Spinal cord (tissue), 10 donors: ENCODE results near the gene TRAM2. TPM values are rescaled to one million over a fixed set of nuclear protein-coding genes. Genes with fewer than 3 reads are reported as not detected.

ENCODE experiments used
- DNase-seq, 6 donors: peaks; one replicate each; pipeline versions ENCODE4 v3.0.0 to v3.0.0-alpha.2; 2013 to 2015; ENCODE audit warnings: low spot score in 6 of 6, low read depth in 4 of 6
- H3K27ac ChIP-seq: one replicate; pipeline ENCODE4 v1.5.1; 2013; ENCODE audit warnings: low read depth, low read length, control low read depth
- H3K27me3 ChIP-seq: one replicate; pipeline ENCODE4 v1.6.1; 2013; ENCODE audit warnings: low read length; ENCODE audit not compliant: control insufficient read depth, insufficient read depth
- H3K36me3 ChIP-seq: one replicate; pipeline ENCODE4 v1.6.1; 2013; ENCODE audit warnings: low read length; ENCODE audit not compliant: control insufficient read depth, insufficient read depth
- H3K4me1 ChIP-seq: one replicate; pipeline ENCODE4 v1.6.1; 2013; ENCODE audit warnings: low read length; ENCODE audit not compliant: control insufficient read depth, insufficient read depth
- H3K4me3 ChIP-seq: one replicate; pipeline ENCODE4 v1.5.1; 2013; ENCODE audit warnings: low read depth, low read length, control low read depth
- H3K9me3 ChIP-seq: one replicate; pipeline ENCODE4 v1.6.1; 2013; ENCODE audit warnings: low read length; ENCODE audit not compliant: control insufficient read depth, insufficient read depth
- WGBS: methylation state at CpG from one replicate; pipeline ENCODE4 v1.1.5; 2013; ENCODE audit warnings: missing lambda C conversion rate; ENCODE audit not compliant: insufficient coverage; 5-methylcytosine and 5-hydroxymethylcytosine counted together
- polyA plus RNA-seq, 2 donors: library from polyadenylated mRNA; unstranded; fragments of 120-200 nt; gene quantifications; one replicate each; pipeline ENCODE4 v1.2.1, GENCODE V29; 2013; ENCODE audit not compliant: insufficient read length in 2 of 2
- total RNA-seq, 2 donors: library from RNA; depleted of rRNA in 1 of 2; stranded (reverse); fragments of 120-200 nt in 1 of 2; fragments of >200 nt in 1 of 2; gene quantifications; one replicate each; pipeline versions ENCODE4 v1.2.3 to v1.2.4, GENCODE V29; 2013 to 2014
- donor health status: healthy.

TRAM2 gene
- total and polyA plus RNA-seq, 4 donors = 8.6 to 25.4 (median 10.1) TPM

DNA sequence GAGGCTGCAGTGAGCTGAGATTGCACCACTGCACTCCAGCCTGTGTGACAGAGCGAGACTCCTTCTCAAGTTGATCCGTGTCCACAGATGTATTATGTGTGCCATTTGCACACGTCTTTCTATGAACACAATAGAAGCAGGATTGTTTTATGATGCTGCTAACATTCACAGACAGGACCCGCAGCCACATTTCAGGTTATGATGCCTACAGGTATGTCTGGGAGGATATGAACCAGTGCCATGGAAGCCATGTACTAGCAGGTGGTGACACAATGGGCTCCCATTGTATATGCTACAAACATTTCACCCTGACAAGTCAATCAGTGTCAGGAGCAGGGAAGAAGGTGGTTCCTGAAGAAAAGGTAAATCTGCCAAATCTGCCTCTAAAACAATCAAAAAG lies 4.3 kb downstream of the TRAM2 start:
- Histone ChIP-seq H3K36me3 (no peaks in the 10 kb centered on the region), H3K9me3 (no peaks in the 10 kb centered on the region), H3K27ac (no peak overlapping the region), H3K4me3 (no peak overlapping the region), H3K4me1 (peaks cover 38% of the 10 kb centered on the region), H3K27me3 (no peaks in the 10 kb centered on the region)
- 100% methylated on average over 3 of the region's 4 CpGs for WGBS
- DNase-seq = no peak

DNA sequence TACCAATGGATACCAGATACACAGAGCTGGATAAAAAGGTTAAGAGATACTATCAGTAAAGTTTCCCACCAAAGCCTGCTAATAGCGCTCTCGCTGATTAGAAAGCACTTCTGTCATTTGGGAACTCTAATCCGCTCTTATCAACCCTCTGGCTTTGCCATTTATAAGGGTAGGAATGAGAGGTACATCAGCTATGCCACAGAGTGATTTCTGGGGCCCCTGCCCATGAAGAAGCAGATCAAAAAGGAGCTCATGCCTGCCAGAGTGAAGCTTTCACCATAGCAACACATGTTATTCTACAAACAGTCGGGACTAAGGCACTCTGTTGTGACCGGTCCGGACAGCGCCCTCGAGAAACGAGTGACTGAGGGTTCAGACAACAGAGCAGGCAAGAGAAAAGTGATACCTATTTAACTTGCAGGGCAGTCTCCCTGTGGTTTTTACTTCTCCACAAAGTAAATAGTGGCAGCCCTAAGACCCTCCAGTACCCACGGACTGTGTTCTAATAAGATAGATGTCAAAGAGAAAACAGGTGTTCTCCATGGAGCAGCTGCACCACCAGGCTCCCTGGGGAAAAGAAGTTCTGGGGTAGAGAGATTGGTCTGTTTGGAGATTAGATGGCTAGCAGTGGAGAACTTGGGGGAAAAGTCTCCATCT lies 5.6 kb downstream of the TRAM2 start:
- DNase-seq = peak in 2 of 6 donors; percentile 66 to 74
- Histone ChIP-seq H3K4me1 (peaks cover 33% of the 10 kb centered on the region), H3K4me3 (no peak overlapping the region), H3K36me3 (no peaks in the 10 kb centered on the region), H3K27ac (peak overlapping the region; percentile 29), H3K27me3 (no peaks in the 10 kb centered on the region), H3K9me3 (no peaks in the 10 kb centered on the region)
- 15% methylated on average over 6 of the region's 10 CpGs for WGBS

DNA sequence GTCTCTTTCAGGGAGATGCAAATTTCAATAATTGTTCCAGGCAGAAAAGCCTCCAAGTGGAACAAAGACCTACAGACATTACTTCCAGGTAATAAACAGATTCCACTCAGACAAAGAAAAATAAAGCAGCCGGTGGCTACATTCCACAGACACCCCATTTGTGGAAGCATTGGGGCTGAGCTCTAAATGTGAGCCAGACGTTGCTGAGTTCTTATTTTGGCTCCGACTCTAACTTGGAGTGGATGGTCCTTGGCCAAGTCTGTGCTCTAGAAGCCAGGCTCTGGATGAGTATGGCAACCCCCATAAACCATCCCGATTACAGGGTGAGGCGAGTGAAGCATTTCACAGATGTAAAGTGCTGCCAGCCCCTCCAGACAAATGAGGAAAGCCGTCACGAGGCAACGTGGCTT lies 6.6 kb downstream of the TRAM2 start:
- H3K4me3 ChIP-seq = no peak overlapping the region
- H3K27ac ChIP-seq = no peak overlapping the region
- H3K9me3 ChIP-seq = no peaks in the 10 kb centered on the region
- WGBS = 26% methylated on average over 6 of the region's 8 CpGs
- peaks cover 24% of the 10 kb centered on the region for H3K4me1 ChIP-seq
- no peaks in the 10 kb centered on the region for H3K27me3 ChIP-seq
- no peaks in the 10 kb centered on the region for H3K36me3 ChIP-seq
- DNase-seq = peak in 2 of 6 donors; percentile 76 to 85

DNA sequence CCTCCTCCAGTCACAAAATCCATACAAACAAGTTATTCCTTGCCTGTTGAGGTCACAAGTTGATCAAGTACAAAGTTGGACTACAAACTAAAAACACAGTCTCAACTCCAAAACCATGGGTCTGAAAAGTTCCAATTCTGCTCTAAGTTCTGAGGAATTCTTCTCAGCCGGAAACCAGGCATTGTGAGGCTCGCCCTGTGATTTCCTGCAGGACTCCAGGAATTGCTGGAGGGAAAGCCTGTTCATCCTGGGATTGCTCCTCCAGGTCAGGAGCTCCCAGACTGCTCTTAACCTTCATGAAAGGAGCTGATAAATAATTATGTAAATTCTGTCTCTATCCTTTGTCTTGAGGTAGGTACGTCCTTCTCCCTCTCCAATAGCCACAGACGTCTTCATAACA lies 8.5 kb downstream of the TRAM2 start:
- no peak for DNase-seq
- Histone ChIP-seq H3K9me3 (no peaks in the 10 kb centered on the region), H3K36me3 (no peaks in the 10 kb centered on the region), H3K4me3 (no peak overlapping the region), H3K4me1 (peaks cover 19% of the 10 kb centered on the region), H3K27ac (peak overlapping the region; percentile 42), H3K27me3 (no peaks in the 10 kb centered on the region)
- no CpG with 5 or more reads among the region's 4 CpGs for WGBS

DNA sequence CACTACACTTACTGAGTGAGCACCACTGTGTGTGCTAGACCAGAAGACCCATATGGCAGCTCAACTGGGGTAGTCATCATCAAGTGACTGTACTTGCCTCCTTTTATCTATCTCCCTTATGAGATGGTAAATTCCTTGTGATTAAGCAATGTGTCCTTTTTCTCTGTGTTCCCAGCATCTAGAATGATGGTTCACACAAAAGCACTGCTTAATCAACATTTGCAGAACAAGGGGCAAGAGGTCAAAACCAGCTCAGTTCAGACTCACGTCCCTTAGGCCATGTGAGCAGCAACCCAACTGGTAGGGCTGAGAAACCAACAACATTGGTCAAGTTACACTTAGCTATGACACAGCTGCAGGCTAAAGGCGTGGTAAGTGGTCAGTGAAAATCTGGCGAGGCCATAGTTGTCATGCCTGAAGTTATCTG lies 10.0 kb downstream of the TRAM2 start:
- Histone ChIP-seq H3K36me3 (no peaks in the 10 kb centered on the region), H3K27ac (no peak overlapping the region), H3K9me3 (no peaks in the 10 kb centered on the region), H3K4me3 (no peak overlapping the region), H3K27me3 (no peaks in the 10 kb centered on the region), H3K4me1 (peaks cover 16% of the 10 kb centered on the region)
- WGBS = 53% methylated on average over 2 of the region's 3 CpGs
- no peak for DNase-seq

DNA sequence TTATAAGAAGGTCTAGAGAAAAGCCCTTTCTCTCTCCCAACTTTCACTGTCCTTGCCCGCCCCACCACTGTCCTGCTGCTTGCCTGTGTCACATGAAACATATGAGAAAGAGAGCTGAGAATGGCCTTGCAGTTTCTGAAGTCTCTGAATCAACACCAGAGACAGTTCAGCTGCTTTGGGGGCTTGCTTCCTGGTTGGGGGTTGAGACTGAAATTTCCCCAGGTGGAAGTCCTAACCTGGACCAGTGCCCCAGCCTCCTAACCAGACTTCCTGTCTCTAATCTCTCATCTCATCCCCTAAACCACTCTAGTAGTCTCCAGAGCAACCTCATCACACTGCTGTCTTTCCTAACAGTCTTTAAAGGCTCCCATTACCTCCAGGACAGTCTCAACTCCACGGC lies 10.7 kb downstream of the TRAM2 start:
- Histone ChIP-seq H3K27ac (no peak overlapping the region), H3K4me3 (no peak overlapping the region), H3K27me3 (no peaks in the 10 kb centered on the region), H3K36me3 (no peaks in the 10 kb centered on the region), H3K9me3 (no peaks in the 10 kb centered on the region), H3K4me1 (peaks cover 12% of the 10 kb centered on the region)
- WGBS = 91% methylated on average over 1 of the region's 2 CpGs
- no peak for DNase-seq

DNA sequence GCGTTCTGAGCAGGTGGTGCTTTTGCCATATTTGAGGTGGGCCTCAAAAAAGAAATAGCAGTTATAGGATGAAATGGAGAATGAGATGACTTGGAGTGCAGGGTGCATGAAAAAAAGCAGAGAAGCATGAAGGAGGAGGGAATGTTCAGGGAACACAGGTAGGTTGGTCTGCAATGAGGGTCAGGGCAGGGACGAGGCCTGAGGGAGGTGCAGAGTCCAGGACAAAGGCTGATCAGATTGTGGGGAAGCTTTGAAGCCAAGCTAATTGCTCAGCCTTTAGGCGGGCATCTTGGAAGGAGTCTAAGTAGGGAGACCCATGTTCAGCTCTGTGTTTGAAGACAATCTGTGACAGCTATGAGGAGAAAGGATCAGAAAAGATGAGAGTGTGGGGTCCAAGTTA lies 12.0 kb downstream of the TRAM2 start:
- no peaks in the 10 kb centered on the region for H3K36me3 ChIP-seq
- H3K4me1 ChIP-seq = peaks cover 6% of the 10 kb centered on the region
- WGBS = 96% methylated on average over 3 of the region's 3 CpGs
- no peak for DNase-seq
- H3K9me3 ChIP-seq = no peaks in the 10 kb centered on the region
- H3K27me3 ChIP-seq = no peaks in the 10 kb centered on the region
- H3K27ac ChIP-seq = no peak overlapping the region
- H3K4me3 ChIP-seq = no peak overlapping the region

DNA sequence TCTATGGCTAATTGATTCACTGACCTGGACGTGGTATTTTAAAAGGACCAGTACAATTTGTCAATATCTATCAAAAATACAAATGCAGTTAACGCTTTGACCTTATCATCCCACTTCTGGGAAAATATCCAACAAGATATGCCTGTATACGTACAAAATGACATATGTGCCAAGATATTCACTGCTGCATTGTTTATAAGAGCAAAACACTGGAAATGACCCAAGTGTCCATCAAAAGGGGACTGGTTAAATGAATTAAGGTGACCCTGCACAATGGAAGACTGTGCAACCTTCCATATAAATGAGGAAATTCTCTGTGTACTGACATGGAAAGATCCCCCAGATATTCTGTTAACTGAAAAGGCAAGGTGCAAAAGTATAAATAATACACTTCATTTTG lies 13.9 kb downstream of the TRAM2 start:
- H3K27me3 ChIP-seq = no peaks in the 10 kb centered on the region
- H3K9me3 ChIP-seq = no peaks in the 10 kb centered on the region
- WGBS = 60% methylated on average over 1 of the region's 3 CpGs
- peaks cover 7% of the 10 kb centered on the region for H3K4me1 ChIP-seq
- H3K36me3 ChIP-seq = no peaks in the 10 kb centered on the region
- no peak for DNase-seq
- H3K27ac ChIP-seq = no peak overlapping the region
- no peak overlapping the region for H3K4me3 ChIP-seq

DNA sequence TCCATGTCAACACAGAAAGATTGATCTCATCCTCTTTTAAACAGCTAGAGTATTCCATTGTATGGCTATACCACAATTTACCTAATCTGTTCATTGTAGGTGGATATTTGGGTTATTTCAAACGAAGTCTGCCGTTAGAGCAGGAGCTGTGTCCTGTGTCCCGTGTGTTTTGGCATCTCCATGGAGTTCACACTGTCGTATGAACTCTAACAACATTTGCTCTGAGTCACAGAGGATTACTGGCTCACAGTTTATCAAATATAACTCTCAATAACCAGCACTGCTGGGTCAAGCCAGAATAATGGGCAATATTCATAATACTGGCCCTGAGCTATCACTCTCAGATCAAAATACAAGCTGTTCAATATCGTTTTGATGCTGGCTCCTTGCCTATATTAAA lies 16.4 kb downstream of the TRAM2 start:
- no peak for DNase-seq
- 49% methylated on average over 2 of the region's 5 CpGs for WGBS
- Histone ChIP-seq H3K4me1 (peaks cover 7% of the 10 kb centered on the region), H3K9me3 (no peaks in the 10 kb centered on the region), H3K36me3 (no peaks in the 10 kb centered on the region), H3K27me3 (no peaks in the 10 kb centered on the region), H3K4me3 (no peak overlapping the region), H3K27ac (no peak overlapping the region)

DNA sequence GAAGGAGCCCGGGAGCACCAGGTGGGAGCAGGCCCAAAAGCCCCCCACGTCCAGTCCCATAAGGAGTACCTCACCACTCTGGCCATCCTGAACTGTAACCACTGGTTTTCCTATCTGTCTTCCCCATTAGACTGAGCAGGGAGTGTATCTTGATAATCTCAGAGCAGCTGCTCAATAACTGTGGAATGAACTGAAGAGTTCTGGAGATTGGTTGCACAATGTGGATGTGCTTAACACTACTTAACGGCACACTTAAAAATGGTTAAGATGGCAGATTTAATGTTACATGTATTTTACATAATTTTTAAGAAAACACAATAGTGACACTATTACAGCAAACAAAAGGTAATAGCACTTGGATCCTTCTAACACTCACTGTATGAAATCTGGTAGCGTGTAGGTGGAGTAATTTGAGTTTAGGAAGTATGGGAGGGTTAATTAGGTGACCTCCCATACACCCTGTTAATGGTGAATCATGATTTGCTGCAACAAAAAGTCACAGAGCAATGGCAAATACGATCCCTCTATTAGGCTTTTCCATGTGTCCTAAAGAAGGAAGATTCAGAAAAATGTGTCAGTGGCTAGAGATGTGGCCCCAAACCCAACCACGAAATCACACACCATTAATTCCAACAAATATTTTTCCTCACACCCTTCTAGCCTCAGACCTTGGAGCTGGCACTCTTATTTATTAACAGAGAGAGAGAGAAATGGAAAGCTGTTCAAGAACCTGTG lies 18.4 kb downstream of the TRAM2 start:
- 65% methylated on average over 2 of the region's 6 CpGs for WGBS
- Histone ChIP-seq H3K36me3 (no peaks in the 10 kb centered on the region), H3K27me3 (no peaks in the 10 kb centered on the region), H3K9me3 (no peaks in the 10 kb centered on the region), H3K4me1 (peaks cover 5% of the 10 kb centered on the region), H3K27ac (no peak overlapping the region), H3K4me3 (no peak overlapping the region)
- DNase-seq = no peak
